ENCODE results near the gene COL26A1.
"Not testable (repeated sequence)": the region's sequence is repeated elsewhere in the genome, so short reads cannot be mapped to it uniquely, and the experiment has no call there.

Gene COL26A1

GRCh38 chr7:101402835-101403234 lies 40.2 kb downstream of the COL26A1 start:
- no peak for DNase-seq (ENCODE audit: low read depth)

GRCh38 chr7:101405474-101406067 lies 42.9 kb downstream of the COL26A1 start:
- no peak for DNase-seq (ENCODE audit: low read depth)

DNA sequence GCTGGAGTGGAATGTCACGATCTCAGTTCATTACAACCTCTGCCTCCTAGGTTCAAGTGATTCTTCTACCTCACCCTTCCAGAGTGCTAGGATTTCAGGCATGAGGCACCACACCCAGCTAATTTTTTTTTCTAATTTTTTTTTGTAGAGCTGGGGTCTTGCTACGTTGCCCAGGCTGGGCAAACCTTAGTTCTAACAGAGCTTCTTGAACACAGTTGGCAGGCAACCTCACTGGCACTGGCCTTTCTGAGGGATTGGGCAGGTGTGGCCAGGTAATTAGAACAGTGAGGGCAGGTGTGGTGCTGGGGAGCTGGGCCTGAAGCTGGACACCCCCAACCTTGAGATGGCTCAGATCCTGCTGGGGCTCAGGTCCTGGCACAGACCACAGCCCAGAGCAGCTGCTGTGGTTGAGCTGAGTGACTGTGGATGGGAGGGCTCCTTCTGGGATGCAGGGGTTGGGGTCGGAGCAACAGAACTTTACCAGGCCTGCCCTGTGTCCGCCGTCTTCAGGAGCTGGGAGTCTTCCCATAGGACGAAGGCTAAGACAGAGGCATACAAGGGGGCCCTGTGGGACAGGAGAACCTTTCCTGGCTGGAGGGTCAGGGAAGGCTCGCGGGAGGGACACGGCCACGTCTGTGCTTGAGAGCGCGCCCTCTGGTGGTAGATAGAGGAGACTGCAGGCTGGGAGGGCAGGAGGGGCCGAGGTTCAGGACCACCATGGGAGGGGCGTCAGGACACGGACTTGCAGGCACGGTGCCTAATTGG lies 48.2 kb downstream of the COL26A1 start:
- no peak for DNase-seq (ENCODE audit: low read depth)

- no peak for DNase-seq (ENCODE audit: low read depth)
Measured at GRCh38 chr7:101411508-101411874, 48.8 kb downstream of the COL26A1 start.

- no peak for DNase-seq (ENCODE audit: low read depth)
Measured at GRCh38 chr7:101412976-101413375, 50.3 kb downstream of the COL26A1 start.

GRCh38 chr7:101418694-101419093 lies 56.0 kb downstream of the COL26A1 start:
- no peak for DNase-seq (ENCODE audit: low read depth)

- no peak for DNase-seq (ENCODE audit: low read depth)
Measured at GRCh38 chr7:101419831-101420230, 57.2 kb downstream of the COL26A1 start.

DNA sequence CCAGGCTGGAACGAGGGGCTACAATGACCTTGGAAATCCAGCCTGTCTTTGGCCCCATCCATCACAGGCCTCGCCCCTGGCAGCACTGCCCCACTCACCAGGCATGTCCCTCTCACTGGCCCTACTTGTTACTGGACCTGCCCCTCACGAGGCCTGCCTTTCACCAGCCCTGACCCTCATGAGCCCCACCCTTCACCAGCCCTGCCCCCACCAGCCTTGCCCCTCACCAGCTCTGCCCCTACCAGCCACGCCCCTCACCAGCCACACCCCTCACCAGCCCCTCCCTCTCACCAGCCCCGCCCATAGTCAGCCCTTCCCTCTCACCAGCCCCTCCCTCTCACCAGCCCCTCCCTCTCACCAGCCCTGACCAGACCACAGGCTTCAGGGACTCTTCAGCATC lies 57.8 kb downstream of the COL26A1 start:
- DNase-seq (ENCODE audit: low read depth), result no peak

DNA sequence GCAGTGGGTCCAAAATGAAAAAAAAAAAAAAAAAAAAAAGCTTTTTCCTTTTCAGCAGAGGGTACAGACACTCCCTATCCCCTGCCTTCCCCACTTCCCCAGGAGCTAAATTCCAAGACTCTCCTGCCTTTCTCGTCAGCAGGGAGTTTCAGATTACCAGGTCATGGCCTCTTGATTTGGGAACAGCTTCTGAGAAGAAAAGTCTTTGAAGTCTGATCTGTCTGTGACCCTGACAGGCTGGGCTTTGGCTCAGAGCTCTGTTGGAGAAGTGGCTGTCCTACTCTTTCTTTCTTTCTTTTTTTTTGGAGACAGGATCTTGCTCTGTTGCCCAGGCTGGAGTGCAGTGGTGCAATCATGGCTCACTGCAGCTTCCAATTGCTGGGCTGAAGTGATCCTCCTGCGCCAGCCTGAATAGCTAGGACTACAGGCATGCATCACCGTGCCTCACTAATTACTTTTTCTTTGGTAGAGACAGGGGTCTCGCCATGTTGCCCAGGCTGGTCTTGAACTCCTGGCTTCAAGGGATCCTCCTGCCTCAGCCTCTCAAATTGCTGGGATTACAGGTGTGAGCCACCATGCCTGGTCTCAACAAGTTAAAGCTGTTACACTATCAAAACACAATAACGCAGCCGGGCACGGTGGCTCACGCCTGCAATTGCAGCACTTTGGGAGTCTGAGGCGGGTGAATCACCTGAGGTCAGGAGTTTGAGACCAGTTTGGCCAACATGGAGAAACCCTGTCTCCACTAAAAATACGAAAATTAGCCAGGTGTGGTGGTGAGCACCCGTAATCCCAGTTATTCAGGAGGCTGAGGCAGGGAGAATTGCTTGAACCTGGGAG lies 59.9 kb downstream of the COL26A1 start:
- no peak for DNase-seq (ENCODE audit: low read depth)

DNA sequence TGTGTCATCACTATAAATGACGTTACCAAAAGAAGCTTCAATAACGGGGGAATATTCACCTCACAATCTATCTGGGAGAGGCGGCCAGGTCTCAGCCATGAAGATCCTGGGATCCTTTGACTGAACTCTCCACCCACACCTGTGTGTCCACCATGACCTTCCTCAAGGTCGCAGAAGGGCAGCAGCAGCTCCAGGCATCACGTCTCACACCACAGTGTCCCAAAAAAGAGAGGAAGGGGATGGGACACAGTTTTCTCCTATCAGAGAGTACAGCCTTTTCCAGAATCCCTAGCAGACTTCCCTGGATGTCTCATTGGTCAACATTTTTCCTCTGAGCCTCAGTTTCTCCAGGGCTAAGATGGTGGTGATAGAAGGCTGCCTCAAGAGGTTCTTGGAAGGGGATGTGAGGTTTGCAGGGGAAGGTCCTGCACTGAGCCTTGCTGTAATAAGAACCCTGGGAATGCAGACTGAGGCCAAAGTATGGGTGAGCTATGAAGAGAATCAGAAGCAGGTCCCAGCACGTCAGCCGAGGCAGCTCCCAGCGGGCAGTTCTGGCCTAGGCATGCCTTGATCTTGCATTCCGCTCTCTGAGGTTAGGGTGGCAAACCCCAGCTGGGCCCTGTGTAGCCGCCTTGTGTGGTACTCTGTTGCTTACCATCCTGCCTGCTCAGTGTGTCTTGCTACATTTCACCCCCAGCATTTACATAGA lies 63.8 kb downstream of the COL26A1 start:
- no peak for DNase-seq (ENCODE audit: low read depth)

DNA sequence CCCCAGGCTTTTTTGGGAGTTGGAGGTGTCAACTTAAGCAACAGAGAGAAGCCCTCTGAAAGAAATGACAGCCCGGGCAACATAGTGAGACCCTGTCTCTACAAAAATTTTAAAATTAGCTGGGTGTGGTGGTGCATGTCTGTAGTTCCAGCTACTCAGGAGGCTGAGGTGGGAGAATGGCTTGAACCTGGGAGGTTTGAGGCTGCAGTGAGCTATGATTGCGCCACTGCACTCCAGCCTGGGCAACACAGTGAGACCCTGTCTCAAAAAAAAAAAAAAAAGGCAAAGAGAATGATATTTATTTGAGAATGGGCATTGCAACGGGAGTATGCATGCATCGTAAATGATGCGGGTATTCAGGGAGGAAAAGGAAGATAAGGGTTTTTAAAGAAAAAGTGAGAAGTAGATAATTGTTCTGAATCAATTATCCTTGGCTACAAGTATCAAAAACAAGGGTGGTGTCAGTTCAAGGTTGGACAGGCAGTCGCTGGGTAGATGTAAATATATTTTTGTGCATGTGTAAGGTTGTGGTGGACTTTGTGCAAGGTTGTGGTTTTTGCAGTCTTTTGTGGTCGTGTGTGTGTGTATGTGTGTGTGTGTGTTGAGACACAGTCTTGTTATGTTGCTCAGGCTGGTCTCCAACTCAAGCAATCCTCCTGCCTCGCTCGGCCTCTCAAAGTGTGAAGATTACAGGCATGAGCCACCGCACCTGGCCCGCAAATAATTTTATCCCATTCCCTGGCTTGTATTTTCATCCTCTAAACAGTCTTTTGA lies 65.6 kb downstream of the COL26A1 start:
- DNase-seq (ENCODE audit: low read depth), result no peak

GRCh38 chr7:101432316-101432715 lies 69.6 kb downstream of the COL26A1 start:
- DNase-seq (ENCODE audit: low read depth), result no peak

GRCh38 chr7:101433688-101434087 lies 71.0 kb downstream of the COL26A1 start:
- DNase-seq (ENCODE audit: low read depth), result no peak

- not testable (repeated sequence) for DNase-seq (ENCODE audit: low read depth)
Measured at GRCh38 chr7:101434155-101434554, 71.5 kb downstream of the COL26A1 start.

GRCh38 chr7:101435461-101436220 lies 73.0 kb downstream of the COL26A1 start:
- DNase-seq (ENCODE audit: low read depth), result no peak

GRCh38 chr7:101436221-101436735 lies 73.6 kb downstream of the COL26A1 start:
- no peak for DNase-seq (ENCODE audit: low read depth)

GRCh38 chr7:101436857-101437576 lies 74.3 kb downstream of the COL26A1 start:
- DNase-seq (ENCODE audit: low read depth), result no peak

DNA sequence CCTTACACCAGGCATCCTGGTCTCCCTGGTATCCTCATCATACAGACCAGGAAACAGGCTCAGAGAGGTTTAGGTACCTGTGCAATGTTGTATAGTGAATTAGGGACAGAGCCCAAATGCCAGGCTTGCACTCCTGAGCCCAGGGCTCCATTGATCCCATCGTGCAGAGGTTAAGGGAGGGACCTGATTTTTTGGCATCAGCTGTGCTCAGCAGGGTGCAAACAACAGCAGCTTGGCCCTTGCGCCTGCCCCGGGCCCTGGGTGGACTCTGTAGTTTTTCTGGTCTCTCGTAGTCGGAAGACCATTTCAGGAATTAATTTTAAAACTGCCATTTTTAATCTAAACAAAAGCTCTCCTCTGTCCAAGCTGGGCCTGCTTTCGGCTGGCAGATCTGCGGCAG lies 79.2 kb downstream of the COL26A1 start:
- DNase-seq (ENCODE audit: low read depth), result no peak

- DNase-seq (ENCODE audit: low read depth), result no peak
Measured at GRCh38 chr7:101442426-101443070, 79.9 kb downstream of the COL26A1 start.

All from stromal cell of bone marrow (primary cell).